ENCODE measurements around the gene ZBTB8OS. TPM values are rescaled to one million over a fixed set of nuclear protein-coding genes. Genes with fewer than 3 reads are reported as not detected.

ZBTB8OS gene
- polyA plus RNA-seq, 1 experiment: 21.1 TPM

- ChIA-PET CTCF (no interaction called here), POLR2A (no interaction called here)
- DNase-seq (ENCODE audit: low read depth): no peak
These were observed 43.6 kb downstream of the ZBTB8OS start for GRCh38 chr1:32606565-32607371.

GRCh38 chr1:32605711-32606424 is 44.5 kb downstream of the ZBTB8OS start:
- CTCF ChIA-PET: no interaction called here
- POLR2A ChIA-PET: no interaction called here

More at GRCh38 chr1:32606565-32607371, 43.6 kb downstream of the ZBTB8OS start:
- no peaks in the 10 kb centered on the region; the same call in none of the 2 replicates for H3K36me3 ChIP-seq (ENCODE audit: control insufficient read depth, insufficient read depth, low read length)
- TF ChIP-seq CTCF (IDR thresholded peaks at IDR 0.05; ENCODE audit: insufficient read depth, low read depth, low read length): no peak
- H3K27me3 ChIP-seq (ENCODE audit: control insufficient read depth, insufficient read depth, low read length): no peaks in the 10 kb centered on the region
- no peak overlapping the region for H3K4me3 ChIP-seq (ENCODE audit: low read depth, low read length)

GRCh38 chr1:32600034-32600433 is 50.3 kb downstream of the ZBTB8OS start:
- POLR2A ChIA-PET: no interaction called here
- no peak for DNase-seq (ENCODE audit: low read depth)
- Histone ChIP-seq H3K36me3 (ENCODE audit: control insufficient read depth, insufficient read depth, low read length) (no peaks in the 10 kb centered on the region), H3K27me3 (ENCODE audit: control insufficient read depth, insufficient read depth, low read length) (no peaks in the 10 kb centered on the region), H3K4me3 (ENCODE audit: low read depth, low read length) (no peak overlapping the region)
- CTCF ChIA-PET: no interaction called here
- TF ChIP-seq CTCF (IDR thresholded peaks at IDR 0.05; ENCODE audit: insufficient read depth, low read depth, low read length): no peak

More at GRCh38 chr1:32605711-32606424, 44.5 kb downstream of the ZBTB8OS start:
- TF ChIP-seq CTCF (IDR thresholded peaks at IDR 0.05; ENCODE audit: insufficient read depth, low read depth, low read length): no peak
- Histone ChIP-seq H3K4me3 (ENCODE audit: low read depth, low read length) (no peak overlapping the region), H3K27me3 (ENCODE audit: control insufficient read depth, insufficient read depth, low read length) (no peaks in the 10 kb centered on the region), H3K36me3 (ENCODE audit: control insufficient read depth, insufficient read depth, low read length) (no peaks in the 10 kb centered on the region; the same call in none of the 2 replicates)
- DNase-seq (ENCODE audit: low read depth): no peak

- no peak for DNase-seq (ENCODE audit: low read depth)
- H3K4me3 ChIP-seq (ENCODE audit: low read depth, low read length): no peak overlapping the region
- CTCF ChIA-PET: interaction anchor here (0.9 kb wide), 1 partner anchor 73 kb away, joined by 3 read pairs; no protein-coding TSS in a partner anchor
- POLR2A ChIA-PET: no interaction called here
- TF ChIP-seq CTCF (IDR thresholded peaks at IDR 0.05; ENCODE audit: insufficient read depth, low read depth, low read length): no peak
- H3K27me3 ChIP-seq (ENCODE audit: control insufficient read depth, insufficient read depth, low read length): no peaks in the 10 kb centered on the region
- no peaks in the 10 kb centered on the region; the same call in 1 of the 2 replicates for H3K36me3 ChIP-seq (ENCODE audit: control insufficient read depth, insufficient read depth, low read length)
These were observed 57.4 kb downstream of the ZBTB8OS start for GRCh38 chr1:32592943-32593342.

- H3K36me3 ChIP-seq (ENCODE audit: control insufficient read depth, insufficient read depth, low read length): no peaks in the 10 kb centered on the region
- no peak for TF ChIP-seq CTCF (IDR thresholded peaks at IDR 0.05; ENCODE audit: insufficient read depth, low read depth, low read length)
- no peak overlapping the region for H3K4me3 ChIP-seq (ENCODE audit: low read depth, low read length)
- no peaks in the 10 kb centered on the region for H3K27me3 ChIP-seq (ENCODE audit: control insufficient read depth, insufficient read depth, low read length)
- ChIA-PET CTCF (interaction anchor here (0.7 kb wide), 1 partner anchor 195 kb away, joined by 3 read pairs; no protein-coding TSS in a partner anchor), POLR2A (no interaction called here)
- no peak for DNase-seq (ENCODE audit: low read depth)
These were observed 69.9 kb downstream of the ZBTB8OS start for GRCh38 chr1:32580348-32581017.

Measured in BJ (cell line).